ENCODE measurements around the gene KIF5A.
"Not testable (repeated sequence)": the region's sequence is repeated elsewhere in the genome, so short reads cannot be mapped to it uniquely, and the experiment has no call there.

The KIF5A gene

GRCh38 chr12:57614948-57615500, 65.2 kb downstream of the KIF5A start:
- ATAC-seq (ENCODE audit: low read depth): no peak
- no peak for TF ChIP-seq CTCF (IDR thresholded peaks at IDR 0.05; ENCODE audit: poor library complexity, severe bottlenecking)
- H3K4me3 ChIP-seq (ENCODE audit: severe bottlenecking): no peak overlapping the region
- no peaks in the 10 kb centered on the region for H3K36me3 ChIP-seq (ENCODE audit: low read depth)
- no peak for DNase-seq (ENCODE audit: low spot score)
- no peak overlapping the region for H3K27ac ChIP-seq (ENCODE audit: poor library complexity, severe bottlenecking)
- H3K4me1 ChIP-seq (ENCODE audit: insufficient read depth, poor library complexity, severe bottlenecking): no peaks in the 10 kb centered on the region
- H3K9me3 ChIP-seq (ENCODE audit: severe bottlenecking): no peaks in the 10 kb centered on the region
- peaks cover 13% of the 10 kb centered on the region for H3K27me3 ChIP-seq (ENCODE audit: insufficient read depth, poor library complexity, severe bottlenecking)

GRCh38 chr12:57615637-57616036, 65.8 kb downstream of the KIF5A start:
- Histone ChIP-seq H3K4me3 (ENCODE audit: severe bottlenecking) (no peak overlapping the region), H3K4me1 (ENCODE audit: insufficient read depth, poor library complexity, severe bottlenecking) (no peaks in the 10 kb centered on the region), H3K9me3 (ENCODE audit: severe bottlenecking) (no peaks in the 10 kb centered on the region), H3K36me3 (ENCODE audit: low read depth) (no peaks in the 10 kb centered on the region), H3K27me3 (ENCODE audit: insufficient read depth, poor library complexity, severe bottlenecking) (peaks cover 19% of the 10 kb centered on the region), H3K27ac (ENCODE audit: poor library complexity, severe bottlenecking) (no peak overlapping the region)
- TF ChIP-seq CTCF (IDR thresholded peaks at IDR 0.05; ENCODE audit: poor library complexity, severe bottlenecking): no peak
- no peak for DNase-seq (ENCODE audit: low spot score)
- no peak for ATAC-seq (ENCODE audit: low read depth)

- H3K27ac ChIP-seq (ENCODE audit: poor library complexity, severe bottlenecking): no peak overlapping the region
- ATAC-seq (ENCODE audit: low read depth) (0 out of 3 replicates have a peak, but pooled peaks have one; percentile 8), DNase-seq (ENCODE audit: low spot score) (peak; percentile 52)
- H3K9me3 ChIP-seq (ENCODE audit: severe bottlenecking): no peaks in the 10 kb centered on the region
- no peak overlapping the region for H3K4me3 ChIP-seq (ENCODE audit: severe bottlenecking)
- no peaks in the 10 kb centered on the region for H3K4me1 ChIP-seq (ENCODE audit: insufficient read depth, poor library complexity, severe bottlenecking)
- TF ChIP-seq CTCF (IDR thresholded peaks at IDR 0.05; ENCODE audit: poor library complexity, severe bottlenecking): no peak
- H3K27me3 ChIP-seq (ENCODE audit: insufficient read depth, poor library complexity, severe bottlenecking): peaks cover 28% of the 10 kb centered on the region
- no peaks in the 10 kb centered on the region for H3K36me3 ChIP-seq (ENCODE audit: low read depth)
Measured at GRCh38 chr12:57616383-57617101, 66.7 kb downstream of the KIF5A start.

GRCh38 chr12:57617942-57618341, 68.1 kb downstream of the KIF5A start:
- Histone ChIP-seq H3K4me1 (ENCODE audit: insufficient read depth, poor library complexity, severe bottlenecking) (no peaks in the 10 kb centered on the region), H3K27ac (ENCODE audit: poor library complexity, severe bottlenecking) (no peak overlapping the region), H3K4me3 (ENCODE audit: severe bottlenecking) (no peak overlapping the region), H3K9me3 (ENCODE audit: severe bottlenecking) (no peaks in the 10 kb centered on the region), H3K27me3 (ENCODE audit: insufficient read depth, poor library complexity, severe bottlenecking) (peaks cover 40% of the 10 kb centered on the region), H3K36me3 (ENCODE audit: low read depth) (no peaks in the 10 kb centered on the region)
- TF ChIP-seq CTCF (IDR thresholded peaks at IDR 0.05; ENCODE audit: poor library complexity, severe bottlenecking): no peak
- DNase-seq (ENCODE audit: low spot score): no peak
- no peak for ATAC-seq (ENCODE audit: low read depth)

GRCh38 chr12:57618431-57618830, 68.6 kb downstream of the KIF5A start:
- H3K27me3 ChIP-seq (ENCODE audit: insufficient read depth, poor library complexity, severe bottlenecking): peaks cover 44% of the 10 kb centered on the region
- H3K4me1 ChIP-seq (ENCODE audit: insufficient read depth, poor library complexity, severe bottlenecking); DNase-seq (ENCODE audit: low spot score); H3K4me3 ChIP-seq (ENCODE audit: severe bottlenecking); ATAC-seq (ENCODE audit: low read depth); H3K9me3 ChIP-seq (ENCODE audit: severe bottlenecking); H3K36me3 ChIP-seq (ENCODE audit: low read depth); H3K27ac ChIP-seq (ENCODE audit: poor library complexity, severe bottlenecking): not testable (repeated sequence)

All from RWPE2 (cell line).